Neural progenitor cell (in vitro differentiated cells): ENCODE results near the gene FRY.

Experiments
- EZH2phosphoT487 ChIP-seq: fragments of 200-600 bp; sonication (generic); IDR thresholded peaks from 2 replicates; pipeline ENCODE4 v1.6.1; 2017; ENCODE audit warnings: antibody characterized with exemption
- TF ChIP-seq, protein P1 (sequence below): fragments of 200-600 bp; sonication (generic); IDR thresholded peaks from 2 replicates; pipeline ENCODE4 v1.5.1; 2017; ENCODE audit warnings: antibody characterized with exemption, mild to moderate bottlenecking

DNA sequence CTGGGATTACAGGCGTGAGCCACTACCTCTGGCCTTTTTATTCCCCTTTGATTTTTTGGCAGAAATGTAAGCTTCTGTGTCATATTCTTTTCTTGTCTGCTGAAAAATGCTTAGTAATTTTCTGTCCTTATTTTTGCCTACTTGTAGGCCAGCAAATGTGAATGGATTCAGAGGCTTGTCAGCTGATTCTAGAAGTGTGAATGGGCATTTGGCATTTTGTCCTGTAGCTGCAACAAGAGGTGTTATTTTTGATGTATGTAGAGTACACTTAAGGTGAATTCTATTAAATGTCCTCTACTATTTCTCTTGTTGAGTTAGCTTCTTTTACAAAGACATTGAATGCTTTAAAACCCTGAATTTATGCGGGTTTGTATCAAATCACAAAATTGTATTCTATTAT is 50.0 kb downstream of the FRY start:
- TF ChIP-seq, protein P1, sequence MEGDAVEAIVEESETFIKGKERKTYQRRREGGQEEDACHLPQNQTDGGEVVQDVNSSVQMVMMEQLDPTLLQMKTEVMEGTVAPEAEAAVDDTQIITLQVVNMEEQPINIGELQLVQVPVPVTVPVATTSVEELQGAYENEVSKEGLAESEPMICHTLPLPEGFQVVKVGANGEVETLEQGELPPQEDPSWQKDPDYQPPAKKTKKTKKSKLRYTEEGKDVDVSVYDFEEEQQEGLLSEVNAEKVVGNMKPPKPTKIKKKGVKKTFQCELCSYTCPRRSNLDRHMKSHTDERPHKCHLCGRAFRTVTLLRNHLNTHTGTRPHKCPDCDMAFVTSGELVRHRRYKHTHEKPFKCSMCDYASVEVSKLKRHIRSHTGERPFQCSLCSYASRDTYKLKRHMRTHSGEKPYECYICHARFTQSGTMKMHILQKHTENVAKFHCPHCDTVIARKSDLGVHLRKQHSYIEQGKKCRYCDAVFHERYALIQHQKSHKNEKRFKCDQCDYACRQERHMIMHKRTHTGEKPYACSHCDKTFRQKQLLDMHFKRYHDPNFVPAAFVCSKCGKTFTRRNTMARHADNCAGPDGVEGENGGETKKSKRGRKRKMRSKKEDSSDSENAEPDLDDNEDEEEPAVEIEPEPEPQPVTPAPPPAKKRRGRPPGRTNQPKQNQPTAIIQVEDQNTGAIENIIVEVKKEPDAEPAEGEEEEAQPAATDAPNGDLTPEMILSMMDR, result no peak
- TF ChIP-seq EZH2phosphoT487, result no peak
